KMS-11 (cell line): ENCODE measurements around the gene BUD13.
A peak's percentile ranks its signal among the peaks of the same experiment; 100 is the strongest.

Experiments used
- H2AFZ ChIP-seq: fragments of 200-600 bp; sonication (generic); 2 replicates; pipeline ENCODE4 v1.6.1; 2016; ENCODE audit warnings: antibody characterized with exemption, mixed run types, low read depth
- H3K27ac ChIP-seq: fragments of 200-600 bp; sonication (generic); 2 replicates; pipeline ENCODE4 v1.6.1; 2016; ENCODE audit warnings: mild to moderate bottlenecking, mixed run types
- H3K27me3 ChIP-seq: fragments of 200-600 bp; sonication (generic); 2 replicates; pipeline ENCODE4 v1.6.1; 2017; ENCODE audit warnings: mild to moderate bottlenecking, low read depth, mixed run types, moderate library complexity; ENCODE audit not compliant: insufficient read depth
- H3K36me3 ChIP-seq: fragments of 200-600 bp; sonication (generic); 2 replicates; pipeline ENCODE4 v1.6.1; 2017; ENCODE audit warnings: mild to moderate bottlenecking, mixed run types; ENCODE audit not compliant: insufficient read depth
- H3K4me1 ChIP-seq: fragments of 200-600 bp; sonication (generic); 2 replicates; pipeline ENCODE4 v1.6.1; 2016; ENCODE audit warnings: mild to moderate bottlenecking, low read depth, mixed run types; ENCODE audit not compliant: poor library complexity, severe bottlenecking
- H3K4me2 ChIP-seq: fragments of 200-600 bp; sonication (generic); 2 replicates; pipeline ENCODE4 v1.7.0; 2016; ENCODE audit warnings: mild to moderate bottlenecking, mixed run types
- H3K4me3 ChIP-seq: fragments of 200-600 bp; sonication (generic); IDR thresholded peaks from 2 replicates; pipeline ENCODE4 v1.6.1; 2017; ENCODE audit warnings: low read depth, low read length, mixed read lengths; ENCODE audit not compliant: insufficient read depth
- H3K79me2 ChIP-seq: fragments of 200-600 bp; sonication (generic); 2 replicates; pipeline ENCODE4 v1.6.1; 2016; ENCODE audit warnings: low read depth, mixed run types; ENCODE audit not compliant: insufficient read depth
- H3K9ac ChIP-seq: fragments of 200-600 bp; sonication (generic); 2 replicates; pipeline ENCODE4 v1.6.1; 2016; ENCODE audit warnings: mild to moderate bottlenecking, mixed run types
- H4K20me1 ChIP-seq: fragments of 200-600 bp; sonication (generic); 2 replicates; pipeline ENCODE4 v1.6.1; 2016; ENCODE audit warnings: mild to moderate bottlenecking, mixed run types; ENCODE audit not compliant: insufficient read depth
- TF ChIP-seq, protein P1 (sequence below): fragments of 200-600 bp; sonication (generic); conservative IDR thresholded peaks from 2 replicates; pipeline ENCODE4 v1.6.1; 2017; ENCODE audit warnings: low read depth, mild to moderate bottlenecking, antibody characterized with exemption, low read length, moderate library complexity, mixed read lengths

BUD13 gene

DNA sequence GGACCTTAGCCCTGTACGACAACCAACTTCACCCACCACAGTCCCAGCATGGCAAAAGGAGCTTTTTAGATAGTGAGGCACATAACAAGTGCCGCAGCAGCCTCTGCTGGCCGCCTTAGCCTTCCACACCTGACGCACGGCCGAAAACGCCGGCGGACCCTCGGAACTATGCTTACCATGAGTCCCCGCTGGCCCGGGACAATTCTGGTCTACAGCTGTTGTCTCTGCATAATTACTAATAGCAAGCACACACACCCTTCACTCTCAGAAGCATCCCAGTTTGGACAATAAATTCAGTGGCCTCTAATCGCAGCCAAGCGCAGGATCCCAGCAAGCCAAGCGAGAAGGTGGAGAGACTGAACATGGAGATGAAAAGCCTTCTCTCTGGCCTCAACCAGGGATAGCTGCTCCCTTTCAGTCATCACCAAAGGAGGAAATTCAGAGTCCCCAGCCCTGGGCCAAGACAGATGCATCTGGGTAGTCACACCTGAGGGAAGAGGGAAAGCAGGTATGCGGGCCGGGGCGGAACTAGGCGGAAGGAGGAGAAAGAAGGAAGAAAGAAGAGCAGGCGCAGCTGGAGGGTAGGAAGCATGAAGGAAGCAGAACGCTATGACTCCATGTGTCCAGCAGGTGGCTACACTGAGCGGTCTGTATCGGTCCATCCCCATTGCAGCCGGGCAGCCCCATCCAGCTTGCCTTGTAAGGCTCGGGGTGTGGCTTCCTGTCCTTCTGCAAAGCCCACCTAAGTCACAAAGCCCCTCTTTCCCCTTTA is 40.3 kb downstream of the BUD13 start:
- no peak overlapping the region for H3K4me2 ChIP-seq
- TF ChIP-seq, protein P1, sequence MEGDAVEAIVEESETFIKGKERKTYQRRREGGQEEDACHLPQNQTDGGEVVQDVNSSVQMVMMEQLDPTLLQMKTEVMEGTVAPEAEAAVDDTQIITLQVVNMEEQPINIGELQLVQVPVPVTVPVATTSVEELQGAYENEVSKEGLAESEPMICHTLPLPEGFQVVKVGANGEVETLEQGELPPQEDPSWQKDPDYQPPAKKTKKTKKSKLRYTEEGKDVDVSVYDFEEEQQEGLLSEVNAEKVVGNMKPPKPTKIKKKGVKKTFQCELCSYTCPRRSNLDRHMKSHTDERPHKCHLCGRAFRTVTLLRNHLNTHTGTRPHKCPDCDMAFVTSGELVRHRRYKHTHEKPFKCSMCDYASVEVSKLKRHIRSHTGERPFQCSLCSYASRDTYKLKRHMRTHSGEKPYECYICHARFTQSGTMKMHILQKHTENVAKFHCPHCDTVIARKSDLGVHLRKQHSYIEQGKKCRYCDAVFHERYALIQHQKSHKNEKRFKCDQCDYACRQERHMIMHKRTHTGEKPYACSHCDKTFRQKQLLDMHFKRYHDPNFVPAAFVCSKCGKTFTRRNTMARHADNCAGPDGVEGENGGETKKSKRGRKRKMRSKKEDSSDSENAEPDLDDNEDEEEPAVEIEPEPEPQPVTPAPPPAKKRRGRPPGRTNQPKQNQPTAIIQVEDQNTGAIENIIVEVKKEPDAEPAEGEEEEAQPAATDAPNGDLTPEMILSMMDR, result peak; percentile 67
- H3K4me1 ChIP-seq, result no peaks in the 10 kb centered on the region
- no peaks in the 10 kb centered on the region for H3K36me3 ChIP-seq
- no peaks in the 10 kb centered on the region for H3K27me3 ChIP-seq
- H3K79me2 ChIP-seq, result no peaks in the 10 kb centered on the region
- no peak overlapping the region for H3K4me3 ChIP-seq
- H2AFZ ChIP-seq, result no peak overlapping the region
- H3K27ac ChIP-seq, result no peak overlapping the region
- no peaks in the 10 kb centered on the region for H4K20me1 ChIP-seq
- no peak overlapping the region for H3K9ac ChIP-seq

DNA sequence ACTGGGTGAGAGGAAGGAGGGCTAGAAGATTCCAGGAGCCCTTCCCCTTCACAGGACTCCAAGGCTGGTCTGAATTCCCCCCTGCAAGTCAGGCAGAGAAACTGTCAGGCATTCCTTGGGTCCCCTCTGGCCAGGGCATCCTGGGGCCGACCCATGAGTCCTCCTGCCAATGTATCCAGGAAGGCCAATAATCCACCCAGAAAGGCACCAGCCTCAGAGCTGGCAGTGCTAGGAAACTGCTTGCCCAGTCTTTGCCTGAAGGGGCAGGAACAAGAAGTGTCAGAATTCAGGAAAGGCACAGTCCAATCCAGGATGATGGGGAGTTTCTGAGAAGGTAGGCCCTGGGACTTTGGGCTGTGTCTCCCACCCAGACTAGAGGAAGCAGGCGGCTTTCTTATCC is 41.0 kb downstream of the BUD13 start:
- H2AFZ ChIP-seq, result no peak overlapping the region
- no peak overlapping the region for H3K27ac ChIP-seq
- no peaks in the 10 kb centered on the region for H3K27me3 ChIP-seq
- no peaks in the 10 kb centered on the region for H3K79me2 ChIP-seq
- H3K4me3 ChIP-seq, result no peak overlapping the region
- H3K36me3 ChIP-seq, result no peaks in the 10 kb centered on the region
- H4K20me1 ChIP-seq, result no peaks in the 10 kb centered on the region
- H3K4me2 ChIP-seq, result no peak overlapping the region
- no peaks in the 10 kb centered on the region for H3K4me1 ChIP-seq
- TF ChIP-seq, protein P1, result no peak
- H3K9ac ChIP-seq, result no peak overlapping the region

DNA sequence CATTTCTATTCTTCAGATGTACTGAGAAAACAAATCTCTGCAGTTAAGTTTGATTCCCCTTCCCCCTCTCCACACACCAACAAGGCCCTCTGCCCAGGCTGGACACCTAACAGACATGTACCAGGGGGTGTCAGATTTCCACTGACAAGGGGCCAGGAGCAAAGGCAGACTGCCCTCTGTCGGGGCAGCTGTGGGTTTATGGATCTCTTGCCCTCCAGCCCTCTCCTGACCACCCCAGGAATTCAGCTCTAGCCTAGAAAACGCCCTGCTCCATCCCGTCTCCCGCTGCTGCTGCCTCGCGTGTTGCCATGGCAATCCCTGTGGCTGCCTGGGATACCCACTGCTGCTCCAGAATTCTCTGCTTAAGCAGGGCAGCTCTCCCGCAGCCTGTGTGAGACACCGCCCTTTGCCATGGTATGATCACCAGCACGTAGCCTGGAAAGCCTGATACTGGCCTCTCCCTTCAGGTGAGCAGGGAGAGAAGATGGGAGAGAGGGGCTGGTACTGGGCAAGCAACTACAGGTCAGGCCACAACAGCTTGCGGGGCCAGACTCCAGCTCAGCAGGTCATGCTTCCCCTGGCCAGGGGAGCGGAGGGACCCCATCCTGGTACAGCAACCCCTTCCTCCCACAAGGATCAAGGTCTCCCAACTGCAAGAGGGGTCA is 41.6 kb downstream of the BUD13 start:
- Histone ChIP-seq H2AFZ (no peak overlapping the region), H3K4me2 (no peak overlapping the region), H3K27me3 (no peaks in the 10 kb centered on the region), H3K79me2 (no peaks in the 10 kb centered on the region), H4K20me1 (no peaks in the 10 kb centered on the region), H3K27ac (no peak overlapping the region), H3K36me3 (no peaks in the 10 kb centered on the region), H3K4me1 (no peaks in the 10 kb centered on the region), H3K9ac (no peak overlapping the region), H3K4me3 (no peak overlapping the region)
- TF ChIP-seq, protein P1, result no peak

DNA sequence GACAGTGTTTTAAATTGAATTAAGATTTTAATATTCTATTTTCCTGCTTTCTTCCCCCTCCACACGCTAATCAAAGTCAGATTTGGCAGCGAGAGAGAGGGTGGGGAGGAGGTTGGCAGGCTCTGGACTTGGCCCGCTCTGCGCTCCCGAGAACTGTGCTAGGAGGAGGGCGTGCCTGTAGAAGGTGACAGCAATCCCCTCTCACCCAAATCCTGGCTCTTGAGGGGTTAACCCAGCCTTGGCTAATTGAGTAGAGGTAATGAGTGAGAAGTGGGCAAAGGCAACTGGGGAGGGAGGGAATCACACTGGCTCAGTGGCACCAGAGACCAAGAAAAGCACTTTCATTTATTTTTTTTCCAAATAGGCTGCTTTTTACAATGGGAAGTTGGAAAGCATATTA is 42.2 kb downstream of the BUD13 start:
- TF ChIP-seq, protein P1, result no peak
- Histone ChIP-seq H3K36me3 (no peaks in the 10 kb centered on the region), H3K4me1 (no peaks in the 10 kb centered on the region), H3K27ac (no peak overlapping the region), H2AFZ (no peak overlapping the region), H3K4me2 (no peak overlapping the region), H3K4me3 (no peak overlapping the region), H4K20me1 (no peaks in the 10 kb centered on the region), H3K9ac (no peak overlapping the region), H3K27me3 (no peaks in the 10 kb centered on the region), H3K79me2 (no peaks in the 10 kb centered on the region)
